Measurements from ENCODE around the gene TRIM52. TPM values are rescaled to one million over a fixed set of nuclear protein-coding genes. Genes with fewer than 3 reads are reported as not detected.

TRIM52 gene
- total RNA-seq, 4 donors from 2014 or later = 15.1 to 33.3 (median 24.1) TPM

GRCh38 chr5:181255836-181256578 is 4.9 kb downstream of the TRIM52 start:
- TF ChIP-seq, protein P1, sequence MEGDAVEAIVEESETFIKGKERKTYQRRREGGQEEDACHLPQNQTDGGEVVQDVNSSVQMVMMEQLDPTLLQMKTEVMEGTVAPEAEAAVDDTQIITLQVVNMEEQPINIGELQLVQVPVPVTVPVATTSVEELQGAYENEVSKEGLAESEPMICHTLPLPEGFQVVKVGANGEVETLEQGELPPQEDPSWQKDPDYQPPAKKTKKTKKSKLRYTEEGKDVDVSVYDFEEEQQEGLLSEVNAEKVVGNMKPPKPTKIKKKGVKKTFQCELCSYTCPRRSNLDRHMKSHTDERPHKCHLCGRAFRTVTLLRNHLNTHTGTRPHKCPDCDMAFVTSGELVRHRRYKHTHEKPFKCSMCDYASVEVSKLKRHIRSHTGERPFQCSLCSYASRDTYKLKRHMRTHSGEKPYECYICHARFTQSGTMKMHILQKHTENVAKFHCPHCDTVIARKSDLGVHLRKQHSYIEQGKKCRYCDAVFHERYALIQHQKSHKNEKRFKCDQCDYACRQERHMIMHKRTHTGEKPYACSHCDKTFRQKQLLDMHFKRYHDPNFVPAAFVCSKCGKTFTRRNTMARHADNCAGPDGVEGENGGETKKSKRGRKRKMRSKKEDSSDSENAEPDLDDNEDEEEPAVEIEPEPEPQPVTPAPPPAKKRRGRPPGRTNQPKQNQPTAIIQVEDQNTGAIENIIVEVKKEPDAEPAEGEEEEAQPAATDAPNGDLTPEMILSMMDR (IDR thresholded peaks at IDR 0.05; ENCODE audit: low read depth) = no peak

DNA sequence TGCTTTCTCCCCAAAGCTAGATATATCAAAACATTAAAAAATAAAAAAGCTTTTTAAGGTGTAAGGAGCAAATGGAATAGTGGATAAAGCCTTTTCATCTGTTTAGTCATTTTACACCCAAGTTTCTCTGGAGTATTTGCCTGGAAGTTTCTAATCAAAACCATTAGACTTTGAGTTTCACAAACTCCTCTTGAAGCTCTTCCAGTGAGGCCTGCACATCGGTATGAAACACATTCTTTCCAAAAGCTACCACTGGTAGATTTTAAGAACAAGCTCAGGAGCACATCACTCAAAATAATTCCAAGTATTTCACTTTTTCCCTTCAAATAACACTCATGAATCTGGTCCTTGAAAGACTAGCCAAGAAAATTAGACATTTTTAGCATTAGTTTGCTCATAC is 5.7 kb downstream of the TRIM52 start:
- TF ChIP-seq, protein P1 (IDR thresholded peaks at IDR 0.05; ENCODE audit: low read depth) = no peak

DNA sequence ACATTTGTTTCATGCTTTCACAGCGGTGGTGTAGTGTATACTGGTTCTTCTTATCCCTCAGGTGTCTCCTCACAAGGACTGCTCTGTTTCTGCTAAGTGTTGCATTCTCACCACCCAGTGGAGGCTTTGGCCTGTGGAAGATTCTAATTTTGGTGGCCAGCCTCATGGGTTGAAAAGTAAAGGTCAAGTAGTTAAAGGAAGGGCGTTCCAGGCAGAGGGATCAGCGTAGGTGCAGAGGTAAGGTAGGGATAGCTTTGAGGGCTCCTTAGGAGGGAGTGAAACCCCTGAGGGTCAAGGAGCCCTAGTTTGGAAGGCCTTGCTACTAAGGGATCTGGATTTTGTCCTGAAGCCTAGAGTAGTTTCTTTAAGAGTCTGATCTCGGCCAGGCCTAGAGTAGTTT is 12.7 kb downstream of the TRIM52 start:
- TF ChIP-seq, protein P1 (IDR thresholded peaks at IDR 0.05; ENCODE audit: low read depth) = no peak

DNA sequence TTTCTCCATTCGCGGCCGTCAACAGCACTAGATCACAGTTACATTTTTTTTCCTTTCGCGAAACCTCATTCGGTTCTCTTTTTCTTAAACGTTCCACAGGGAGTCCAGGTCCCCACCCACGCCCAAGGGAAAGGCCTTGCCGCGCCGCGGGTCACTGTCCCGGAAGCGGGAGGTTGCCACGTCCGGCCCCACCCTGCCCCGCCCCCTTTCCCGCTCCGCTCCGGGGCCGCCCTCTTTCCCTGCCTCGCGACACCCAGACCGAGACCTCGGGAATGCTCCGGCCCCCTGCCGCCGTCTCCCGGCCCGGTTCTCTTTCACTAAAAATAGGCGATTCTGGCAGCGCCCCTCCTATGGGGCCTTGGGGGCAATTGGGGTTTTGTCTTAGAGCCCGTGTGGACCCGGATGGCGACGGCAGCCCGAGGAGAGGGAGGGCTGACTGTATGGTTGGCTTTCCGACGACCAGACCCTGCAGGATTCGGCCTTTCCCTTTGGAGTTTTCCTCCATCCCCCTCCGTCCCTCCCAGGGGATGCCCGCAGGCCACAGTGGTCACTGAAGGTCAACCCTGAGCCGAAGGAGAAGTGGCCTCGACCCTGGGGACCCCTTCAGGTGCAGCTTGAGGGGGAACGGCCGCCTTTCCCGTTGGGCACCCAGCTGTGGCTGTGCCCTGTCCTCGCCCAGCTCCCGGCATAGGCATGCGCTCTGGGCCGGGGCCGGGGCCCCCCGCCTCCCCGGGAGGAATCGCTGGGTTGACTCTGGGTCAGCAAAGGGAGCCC is 14.5 kb downstream of the TRIM52 start:
- TF ChIP-seq, protein P1 (IDR thresholded peaks at IDR 0.05; ENCODE audit: low read depth) = no peak

DNA sequence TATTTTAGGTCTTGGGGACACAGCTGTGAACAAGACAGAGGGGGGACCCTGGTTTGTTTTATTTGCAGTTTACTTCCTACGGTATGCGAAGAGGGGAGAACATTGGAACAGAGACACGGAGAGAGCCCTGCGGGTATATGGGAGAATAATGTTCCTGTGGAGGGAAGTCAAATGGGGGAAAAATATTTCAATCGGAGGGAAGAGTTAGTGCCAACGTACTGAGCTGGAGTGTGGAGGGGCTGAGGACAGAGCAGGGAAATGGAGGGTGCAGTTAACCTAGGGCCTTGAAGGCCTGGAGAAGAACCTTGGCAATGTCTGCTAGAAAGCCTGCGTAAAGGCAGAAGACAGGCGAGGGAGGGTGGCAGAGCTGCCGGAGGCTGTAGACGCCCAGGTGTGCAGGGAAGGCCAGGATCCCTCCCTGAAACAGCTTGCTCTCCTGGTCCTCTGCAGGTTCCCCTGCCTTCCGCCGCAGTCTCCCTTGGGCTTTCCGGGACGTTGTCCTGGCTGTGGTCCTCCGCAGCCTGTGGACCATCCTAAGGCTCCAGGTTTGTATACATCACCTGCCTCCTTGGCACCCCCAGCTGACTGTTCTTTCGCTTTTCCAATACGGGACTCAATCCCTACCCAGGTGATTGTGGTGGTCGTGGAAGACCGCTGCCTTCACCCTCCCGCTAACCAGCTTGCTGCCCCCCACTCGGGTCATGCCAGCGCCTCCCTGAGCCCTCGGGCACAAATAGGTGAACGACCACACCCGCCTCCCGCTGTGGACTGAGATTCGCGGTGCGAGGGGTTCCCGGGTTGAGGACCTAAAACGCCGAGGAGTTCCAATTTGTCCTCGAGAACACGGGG is 15.3 kb downstream of the TRIM52 start:
- TF ChIP-seq, protein P1 (IDR thresholded peaks at IDR 0.05; ENCODE audit: low read depth) = no peak

- TF ChIP-seq, protein P1 (IDR thresholded peaks at IDR 0.05; ENCODE audit: low read depth) = no peak
Measured at GRCh38 chr5:181243564-181244343, 17.2 kb downstream of the TRIM52 start, which contains the start of gene RACK1. Gene RACK1 (minus strand): TSS chr5:181243906. CDS start chr5:181243800, 106 bp downstream.

Data from subcutaneous adipose tissue (tissue), 4 donors.